Kidney (tissue), 14 donors: ENCODE results near the gene ARHGEF12. TPM values are rescaled to one million over a fixed set of nuclear protein-coding genes. Genes with fewer than 3 reads are reported as not detected.

Experiments used
- DNase-seq, 5 donors: peaks; one replicate each; pipeline ENCODE4 v3.0.0-alpha.2; 2013 to 2020
- FAIRE-seq: peaks from 2 replicates; lab custom pipeline; 2012; peaks lifted over from hg19 to GRCh38; lab: Jason Lieb, UNC
- H3K27ac ChIP-seq, 2 donors: one replicate each; pipeline ENCODE4 v1.7.0; 2013; ENCODE audit warnings: low read depth in 2 of 2, low read length in 2 of 2, inconsistent platforms in 1 of 2
- H3K27me3 ChIP-seq: one replicate; pipeline ENCODE4 v1.7.1; 2013; ENCODE audit warnings: low read length, inconsistent platforms; ENCODE audit not compliant: control insufficient read depth, insufficient read depth
- H3K36me3 ChIP-seq, 3 donors: one replicate each; pipeline versions ENCODE4 v1.7.0 to v1.7.1; 2013; ENCODE audit warnings: low read length in 3 of 3, control low read depth in 1 of 3, inconsistent platforms in 1 of 3; ENCODE audit not compliant: insufficient read depth in 3 of 3, control insufficient read depth in 2 of 3
- H3K4me1 ChIP-seq, 3 donors: one replicate each; pipeline versions ENCODE4 v1.7.0 to v1.7.1; 2013; ENCODE audit warnings: low read length in 3 of 3, inconsistent platforms in 1 of 3, low read depth in 1 of 3; ENCODE audit not compliant: control insufficient read depth in 2 of 3, insufficient read depth in 2 of 3
- H3K4me3 ChIP-seq, 3 donors: one replicate each; pipeline versions ENCODE4 v1.7.0 to v1.8.1; 2013; ENCODE audit warnings: low read length in 3 of 3, control low read depth in 1 of 3, inconsistent platforms in 1 of 3
- H3K9ac ChIP-seq, 3 donors: one replicate each; pipeline versions ENCODE4 v1.7.0 to v1.7.1; 2013; ENCODE audit warnings: low read length in 3 of 3, control low read depth in 1 of 3, inconsistent platforms in 1 of 3
- H3K9me3 ChIP-seq, 3 donors: one replicate each; pipeline versions ENCODE4 v1.7.0 to v1.7.1; 2013; ENCODE audit warnings: low read length in 3 of 3, control low read depth in 1 of 3, inconsistent platforms in 1 of 3; ENCODE audit not compliant: control insufficient read depth in 2 of 3, insufficient read depth in 1 of 3
- CTCF ChIP-seq: IDR thresholded peaks from 3 replicates; pipeline ENCODE4 v1.5.1; 2012; ENCODE audit warnings: mild to moderate bottlenecking, moderate library complexity, borderline replicate concordance; ENCODE audit not compliant: insufficient read depth; ENCODE audit errors: extremely low read depth
- intact Hi-C: fragments of 100-400 bp; cut with DNase I; formaldehyde crosslinking; loops from one replicate; pipeline ENCODE4 v1.11.1; 2022
- polyA plus RNA-seq: library from polyadenylated mRNA; stranded (reverse); fragments of 350-450 nt; fragmentation: Illumina TruSeq; extraction: RNeasy Lipid Tissue Mini Kit (QIAGEN cat#74804); gene quantifications from one replicate; pipeline ENCODE4 v1.2.3, GENCODE V29; 2014; ENCODE audit warnings: low read depth, low replicate concordance; ENCODE audit not compliant: insufficient read depth
- total RNA-seq: library from RNA; stranded (reverse); fragmentation: NEBNext Ultra II Directional; extraction: Animal tissue kit (Norgen Biotek cat#: 25700); gene quantifications from one replicate; pipeline ENCODE4 v1.2.1, GENCODE V29; 2021
- donor health status: control.
- donor health status: control.
- donor health status: control.
- donor health status: control.
- donor health status: control.
- donor health status: DM: yes; HTN: yes; CAD: no.
- donor health status: Normal renal cell carcinoma (clear cell type).

The ARHGEF12 gene
- total and polyA plus RNA-seq, 2 donors from 2014 or later, result 21.1 to 161 TPM

- Histone ChIP-seq H3K9me3 (no peaks in the 10 kb centered on the region), H3K9ac (no peak overlapping the region), H3K27ac (no peak overlapping the region), H3K4me1 (peaks cover 0 to 11% (median 0%) of the 10 kb centered on the region in 3 donors), H3K27me3 (no peaks in the 10 kb centered on the region), H3K36me3 (no peaks in the 10 kb centered on the region), H3K4me3 (no peak overlapping the region)
- DNase-seq, result no peak
- intact Hi-C loops, result no loop called here
- TF ChIP-seq CTCF, result no peak
- no peak for FAIRE-seq
These were observed 56.6 kb downstream of the ARHGEF12 start for GRCh38 chr11:120392793-120393192.

- no peak for FAIRE-seq
- Histone ChIP-seq H3K4me3 (no peak overlapping the region), H3K9me3 (no peaks in the 10 kb centered on the region), H3K27me3 (no peaks in the 10 kb centered on the region), H3K4me1 (peaks cover 0 to 11% (median 0%) of the 10 kb centered on the region in 3 donors), H3K9ac (no peak overlapping the region), H3K36me3 (no peaks in the 10 kb centered on the region), H3K27ac (no peak overlapping the region)
- intact Hi-C loops, result no loop called here
- TF ChIP-seq CTCF, result no peak
- no peak for DNase-seq
These were observed 57.9 kb downstream of the ARHGEF12 start for GRCh38 chr11:120394119-120394518.

- H3K36me3 ChIP-seq, result no peaks in the 10 kb centered on the region
- peaks cover 0 to 9% (median 4%) of the 10 kb centered on the region in 3 donors for H3K4me1 ChIP-seq
- no peak overlapping the region for H3K4me3 ChIP-seq
- no peaks in the 10 kb centered on the region for H3K27me3 ChIP-seq
- DNase-seq (no peak), FAIRE-seq (no peak)
- no peak for TF ChIP-seq CTCF
- H3K27ac ChIP-seq, result no peak overlapping the region
- intact Hi-C loops, result no loop called here
- no peak overlapping the region for H3K9ac ChIP-seq
- H3K9me3 ChIP-seq, result no peaks in the 10 kb centered on the region
These were observed 59.6 kb downstream of the ARHGEF12 start for GRCh38 chr11:120395778-120396177.

- H3K9me3 ChIP-seq, result no peaks in the 10 kb centered on the region
- intact Hi-C loops, result no loop called here
- no peak overlapping the region for H3K27ac ChIP-seq
- FAIRE-seq, result no peak
- no peak for TF ChIP-seq CTCF
- H3K9ac ChIP-seq, result no peak overlapping the region
- peaks cover 0 to 16% (median 4%) of the 10 kb centered on the region in 3 donors for H3K4me1 ChIP-seq
- no peaks in the 10 kb centered on the region for H3K36me3 ChIP-seq
- no peak for DNase-seq
- H3K27me3 ChIP-seq, result no peaks in the 10 kb centered on the region
- no peak overlapping the region for H3K4me3 ChIP-seq
These were observed 61.9 kb downstream of the ARHGEF12 start for GRCh38 chr11:120398132-120398531.
